CD4-positive, alpha-beta T cell (primary cell): ENCODE measurements around the gene CD19. TPM values are rescaled to one million over a fixed set of nuclear protein-coding genes. Genes with fewer than 3 reads are reported as not detected.
"Not testable (repeated sequence)": the region's sequence is repeated elsewhere in the genome, so short reads cannot be mapped to it uniquely, and the experiment has no call there.

Experiments used
- ATAC-seq: fragments of 200-7000 bp; cut with Tn5 transposase; one replicate; pipeline ENCODE4 v1.10.0; 2022; ENCODE audit warnings: mild to moderate bottlenecking; ENCODE audit not compliant: poor library complexity
- CTCF ChIA-PET: fragments of 350-600 bp; sonication (Branson Sonifier 250); formaldehyde crosslinking; loops from one replicate; lab custom pipeline; 2021; ENCODE audit warnings: antibody characterized with exemption, inconsistent platforms; lab: Charles Lee
- POLR2A ChIA-PET: fragments of 350-600 bp; sonication (Branson Sonifier 250); formaldehyde crosslinking; loops from one replicate; lab custom pipeline; 2021; ENCODE audit warnings: antibody characterized with exemption, inconsistent platforms; lab: Charles Lee
- DNase-seq, 14 experiments: peaks; one replicate each; pipeline ENCODE4 v3.0.0-alpha.2; 2013 to 2020; ENCODE audit warnings: mixed read lengths in 2 of 14
- H3K27ac ChIP-seq, 2 donors: one replicate each; pipeline versions ENCODE4 v1.5.1 to v1.7.0; 2013; ENCODE audit warnings: low read length in 2 of 2, low read depth in 1 of 2, mild to moderate bottlenecking in 1 of 2
- H3K27me3 ChIP-seq, 2 experiments: 1 replicate in 1 of 2; 2 replicates in 1 of 2; pipeline versions ENCODE4 v1.6.1 to v1.7.0; 2013; ENCODE audit warnings: low read length in 2 of 2, control low read depth in 1 of 2, mild to moderate bottlenecking in 1 of 2, moderate library complexity in 1 of 2; ENCODE audit not compliant: insufficient read depth in 2 of 2, control insufficient read depth in 1 of 2
- H3K36me3 ChIP-seq: one replicate; pipeline ENCODE4 v1.6.1; 2013; ENCODE audit warnings: low read length, control low read depth; ENCODE audit not compliant: insufficient read depth
- H3K4me1 ChIP-seq: one replicate; pipeline ENCODE4 v1.6.1; 2013; ENCODE audit warnings: low read length, control low read depth; ENCODE audit not compliant: insufficient read depth
- H3K4me3 ChIP-seq: one replicate; pipeline ENCODE4 v1.5.1; 2013; ENCODE audit warnings: mild to moderate bottlenecking, low read length, moderate library complexity
- H3K9me3 ChIP-seq, 2 experiments: 1 replicate in 1 of 2; 2 replicates in 1 of 2; pipeline versions ENCODE4 v1.6.1 to v1.7.0; 2013; ENCODE audit warnings: low read length in 2 of 2, mild to moderate bottlenecking in 2 of 2, control low read depth in 1 of 2, moderate library complexity in 1 of 2; ENCODE audit not compliant: control insufficient read depth in 1 of 2, insufficient read depth in 1 of 2
- H3K27ac Mint-ChIP-seq: one replicate; pipeline ENCODE4 v1.8.0; 2020; ENCODE audit warnings: mixed read lengths
- H3K27me3 Mint-ChIP-seq: one replicate; pipeline ENCODE4 v1.8.0; 2021; ENCODE audit warnings: mixed read lengths
- H3K36me3 Mint-ChIP-seq: one replicate; pipeline ENCODE4 v1.8.0; 2021; ENCODE audit warnings: low read depth, mixed read lengths
- H3K4me1 Mint-ChIP-seq: one replicate; pipeline ENCODE4 v1.8.0; 2021; ENCODE audit warnings: low read depth, mixed read lengths
- H3K4me3 Mint-ChIP-seq: one replicate; pipeline ENCODE4 v1.8.0; 2020; ENCODE audit warnings: mild to moderate bottlenecking, mixed read lengths
- H3K9me3 Mint-ChIP-seq: one replicate; pipeline ENCODE4 v1.8.0; 2020; ENCODE audit warnings: mixed read lengths
- intact Hi-C, 2 experiments: fragments of 100-400 bp; cut with DNase I in 1 of 2; cut with micrococcal nuclease in 1 of 2; formaldehyde crosslinking; loops; one replicate each; pipeline versions ENCODE4 v1.15.1 to v1.9.0; 2023 to 2025; cut with DNase I, micrococcal nuclease
- total RNA-seq, 174 experiments: library from RNA in 2 of 174; stranded (reverse) in 2 of 174; gene quantifications; one replicate each; pipeline ENCODE4 v1.2.3 and lab custom pipeline; 2021 to 2026
- TF ChIP-seq, protein P1 (sequence below): fragments of 200-600 bp; IDR thresholded peaks from one replicate; pipeline ENCODE4 v1.8.0; 2022; ENCODE audit warnings: antibody characterized with exemption, mild to moderate bottlenecking

The CD19 gene
- total RNA-seq, 2 experiments from 2014 or later, result 0.14 to 0.27 TPM

DNA sequence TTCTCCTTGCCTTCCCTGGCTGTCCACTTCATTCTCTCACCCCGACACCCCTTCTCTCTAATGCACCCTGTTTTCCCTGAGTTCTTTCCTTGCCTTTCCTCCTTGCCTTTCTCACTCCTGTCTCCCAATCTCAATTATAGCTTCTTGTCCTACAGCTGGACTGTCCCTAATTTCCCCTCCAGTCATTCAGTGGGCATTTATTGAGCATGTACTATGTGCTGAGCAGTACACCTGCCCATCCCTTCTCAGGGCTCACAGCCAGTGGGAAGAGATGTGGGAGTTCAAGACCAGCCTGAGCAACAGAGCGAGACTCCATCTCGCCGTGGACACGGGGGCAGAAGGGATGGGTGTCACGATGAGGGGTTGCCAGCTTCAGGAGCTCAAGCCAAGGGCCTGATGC lies 47.7 kb upstream of the CD19 start:
- intact Hi-C loops, result no loop called here
- no peak overlapping the region for H3K27ac Mint-ChIP-seq
- Histone ChIP-seq H3K9me3 (no peaks in the 10 kb centered on the region), H3K27me3 (peaks cover 0 to 9% of the 10 kb centered on the region in 2 experiments), H3K4me1 (peaks cover 14% of the 10 kb centered on the region), H3K36me3 (no peaks in the 10 kb centered on the region), H3K27ac (no peak overlapping the region), H3K4me3 (no peak overlapping the region)
- peak overlapping the region; percentile 8 for H3K4me3 Mint-ChIP-seq
- CTCF ChIA-PET, result no interaction called here
- POLR2A ChIA-PET, result no interaction called here
- DNase-seq (no peak), ATAC-seq (no peak)
- peaks cover 6% of the 10 kb centered on the region for H3K4me1 Mint-ChIP-seq
- H3K9me3 Mint-ChIP-seq, result no peaks in the 10 kb centered on the region
- TF ChIP-seq, protein P1, sequence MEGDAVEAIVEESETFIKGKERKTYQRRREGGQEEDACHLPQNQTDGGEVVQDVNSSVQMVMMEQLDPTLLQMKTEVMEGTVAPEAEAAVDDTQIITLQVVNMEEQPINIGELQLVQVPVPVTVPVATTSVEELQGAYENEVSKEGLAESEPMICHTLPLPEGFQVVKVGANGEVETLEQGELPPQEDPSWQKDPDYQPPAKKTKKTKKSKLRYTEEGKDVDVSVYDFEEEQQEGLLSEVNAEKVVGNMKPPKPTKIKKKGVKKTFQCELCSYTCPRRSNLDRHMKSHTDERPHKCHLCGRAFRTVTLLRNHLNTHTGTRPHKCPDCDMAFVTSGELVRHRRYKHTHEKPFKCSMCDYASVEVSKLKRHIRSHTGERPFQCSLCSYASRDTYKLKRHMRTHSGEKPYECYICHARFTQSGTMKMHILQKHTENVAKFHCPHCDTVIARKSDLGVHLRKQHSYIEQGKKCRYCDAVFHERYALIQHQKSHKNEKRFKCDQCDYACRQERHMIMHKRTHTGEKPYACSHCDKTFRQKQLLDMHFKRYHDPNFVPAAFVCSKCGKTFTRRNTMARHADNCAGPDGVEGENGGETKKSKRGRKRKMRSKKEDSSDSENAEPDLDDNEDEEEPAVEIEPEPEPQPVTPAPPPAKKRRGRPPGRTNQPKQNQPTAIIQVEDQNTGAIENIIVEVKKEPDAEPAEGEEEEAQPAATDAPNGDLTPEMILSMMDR, result no peak
- H3K27me3 Mint-ChIP-seq, result peaks cover 6% of the 10 kb centered on the region
- no peaks in the 10 kb centered on the region for H3K36me3 Mint-ChIP-seq

DNA sequence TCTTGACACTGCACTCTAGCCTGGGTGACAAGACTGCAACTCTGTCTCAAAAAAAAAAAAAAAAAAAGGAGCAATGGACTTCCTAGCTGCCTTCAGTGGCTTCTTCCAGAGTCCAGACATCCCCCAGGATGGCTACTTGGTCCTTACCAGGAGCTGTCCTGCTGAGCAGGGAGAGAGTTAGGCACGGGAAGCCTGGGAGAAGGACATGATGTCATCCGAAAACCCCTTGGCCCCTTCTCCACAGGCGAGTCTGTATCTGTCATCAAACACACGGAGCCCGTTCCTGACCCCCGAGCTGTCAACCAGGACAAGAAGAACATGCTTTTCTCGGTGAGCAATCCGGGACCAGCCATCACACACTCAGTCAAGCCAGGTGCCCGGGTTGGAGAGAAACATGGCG lies 44.8 kb upstream of the CD19 start:
- ATAC-seq (no peak), DNase-seq (no peak)
- H3K27me3 ChIP-seq, result no peaks in the 10 kb centered on the region
- CTCF ChIA-PET, result no interaction called here
- H3K4me3 ChIP-seq, result no peak overlapping the region
- H3K9me3 ChIP-seq, result no peaks in the 10 kb centered on the region
- intact Hi-C loops, result no loop called here
- Mint-ChIP-seq H3K27ac (no peak overlapping the region), H3K4me1 (no peaks in the 10 kb centered on the region), H3K36me3 (no peaks in the 10 kb centered on the region), H3K4me3 (no peak overlapping the region), H3K27me3 (no peaks in the 10 kb centered on the region), H3K9me3 (no peaks in the 10 kb centered on the region)
- no peaks in the 10 kb centered on the region for H3K4me1 ChIP-seq
- TF ChIP-seq, protein P1, result no peak
- POLR2A ChIA-PET, result no interaction called here
- H3K36me3 ChIP-seq, result no peaks in the 10 kb centered on the region
- no peak overlapping the region for H3K27ac ChIP-seq

DNA sequence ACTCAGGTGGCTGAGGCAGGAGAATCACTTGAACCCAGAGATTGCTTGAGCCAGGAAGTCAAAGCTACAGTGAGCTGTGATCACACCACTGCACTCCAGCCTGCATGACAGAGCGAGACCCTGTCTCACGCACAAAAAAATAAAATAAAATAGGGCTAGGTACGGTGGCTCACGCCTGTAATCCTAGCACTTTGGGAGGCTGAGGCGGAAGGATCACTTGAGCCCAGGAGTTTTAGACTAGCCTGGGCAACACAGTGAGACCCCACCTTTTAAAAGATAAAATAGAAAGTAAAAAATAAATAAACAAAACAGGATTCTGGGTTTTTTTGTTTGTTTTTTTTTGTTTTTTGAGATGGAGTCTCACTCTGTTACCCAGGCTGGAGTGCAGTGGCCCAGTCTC lies 41.4 kb upstream of the CD19 start:
- H3K4me1 ChIP-seq, POLR2A ChIA-PET: not testable (repeated sequence)

More for the DNA sequence above, 41.4 kb upstream of the CD19 start:
- H3K27ac Mint-ChIP-seq, H3K27ac ChIP-seq, DNase-seq, H3K27me3 Mint-ChIP-seq, H3K27me3 ChIP-seq, H3K36me3 Mint-ChIP-seq, intact Hi-C loops, H3K36me3 ChIP-seq, H3K9me3 ChIP-seq, H3K9me3 Mint-ChIP-seq, H3K4me3 Mint-ChIP-seq, H3K4me1 Mint-ChIP-seq, ATAC-seq, H3K4me3 ChIP-seq, CTCF ChIA-PET: not testable (repeated sequence)
